H9 (cell line): ENCODE measurements around the gene SLC35B3. TPM values are rescaled to one million over a fixed set of nuclear protein-coding genes. Genes with fewer than 3 reads are reported as not detected.

Experiments
- DNase-seq: peaks from one replicate; pipeline ENCODE4 v3.0.0-alpha.2; 2017
- H2AFZ ChIP-seq: one replicate; pipeline ENCODE4 v1.6.1; 2013; ENCODE audit warnings: mild to moderate bottlenecking, low read length, control low read depth, moderate library complexity
- H2AK5ac ChIP-seq: 2 replicates; pipeline ENCODE4 v1.6.1; 2013; ENCODE audit warnings: low read length, control low read depth, mixed read lengths; ENCODE audit not compliant: insufficient read length
- H2BK120ac ChIP-seq: one replicate; pipeline ENCODE4 v1.6.1; 2013; ENCODE audit warnings: low read depth, mild to moderate bottlenecking, low read length, control low read depth, inconsistent platforms; ENCODE audit not compliant: poor library complexity, severe bottlenecking
- H2BK12ac ChIP-seq: 2 replicates; pipeline ENCODE4 v1.6.1; 2013; ENCODE audit warnings: low read length, control low read depth, mixed read lengths, low read depth; ENCODE audit not compliant: insufficient read length
- H2BK15ac ChIP-seq: 2 replicates; pipeline ENCODE4 v1.6.1; 2013; ENCODE audit warnings: low read depth, low read length, control low read depth
- H2BK20ac ChIP-seq: one replicate; pipeline ENCODE4 v1.6.1; 2013; ENCODE audit warnings: low read depth, mild to moderate bottlenecking, low read length, control low read depth, inconsistent platforms; ENCODE audit not compliant: poor library complexity, severe bottlenecking
- H2BK5ac ChIP-seq: 2 replicates; pipeline ENCODE4 v1.6.1; 2013; ENCODE audit warnings: low read length, control low read depth, mixed read lengths; ENCODE audit not compliant: insufficient read length
- H3K14ac ChIP-seq: 2 replicates; pipeline ENCODE4 v1.6.1; 2013; ENCODE audit warnings: low read length, control low read depth; ENCODE audit not compliant: insufficient read depth
- H3K18ac ChIP-seq: 2 replicates; pipeline ENCODE4 v1.6.1; 2013; ENCODE audit warnings: low read depth, mild to moderate bottlenecking, mixed read lengths, low read length, control low read depth; ENCODE audit not compliant: insufficient read length
- H3K23ac ChIP-seq: 2 replicates; pipeline ENCODE4 v1.6.1; 2013; ENCODE audit warnings: low read length, control low read depth, mixed read lengths, low read depth; ENCODE audit not compliant: insufficient read length
- H3K23me2 ChIP-seq: 2 replicates; pipeline ENCODE4 v1.6.1; 2013; ENCODE audit warnings: low read depth, mild to moderate bottlenecking, mixed read lengths, low read length, control low read depth; ENCODE audit not compliant: insufficient read length, poor library complexity, severe bottlenecking
- H3K27ac ChIP-seq: 2 replicates; pipeline ENCODE4 v1.5.1; 2013; ENCODE audit warnings: low read length, control low read depth, mixed read lengths, low read depth; ENCODE audit not compliant: insufficient read length
- H3K27me3 ChIP-seq: 2 replicates; pipeline ENCODE4 v1.6.1; 2013; ENCODE audit warnings: low read length, control low read depth, inconsistent platforms; ENCODE audit not compliant: insufficient read depth
- H3K4ac ChIP-seq: 2 replicates; pipeline ENCODE4 v1.6.1; 2013; ENCODE audit warnings: low read depth, mild to moderate bottlenecking, control low read depth, inconsistent platforms, low read length, moderate library complexity
- H3K4me1 ChIP-seq: 2 replicates; pipeline ENCODE4 v1.6.1; 2013; ENCODE audit warnings: low read length, control low read depth, inconsistent platforms; ENCODE audit not compliant: insufficient read depth
- H3K4me2 ChIP-seq: 2 replicates; pipeline ENCODE4 v1.6.1; 2013; ENCODE audit warnings: low read length, control low read depth, mixed read lengths; ENCODE audit not compliant: insufficient read length, insufficient read depth
- H3K56ac ChIP-seq: 2 replicates; pipeline ENCODE4 v1.6.1; 2013; ENCODE audit warnings: low read depth, mild to moderate bottlenecking, mixed read lengths, low read length, control low read depth; ENCODE audit not compliant: insufficient read length
- H3K79me1 ChIP-seq: 2 replicates; pipeline ENCODE4 v1.6.1; 2013; ENCODE audit warnings: low read depth, mild to moderate bottlenecking, moderate library complexity, low read length, control low read depth, inconsistent platforms; ENCODE audit not compliant: insufficient read depth, poor library complexity, severe bottlenecking
- H3K79me2 ChIP-seq: 2 replicates; pipeline ENCODE4 v1.6.1; 2013; ENCODE audit warnings: low read length, control low read depth, inconsistent platforms; ENCODE audit not compliant: insufficient read depth
- H3K9ac ChIP-seq: 2 replicates; pipeline ENCODE4 v1.6.1; 2013; ENCODE audit warnings: low read length, control low read depth, mixed read lengths; ENCODE audit not compliant: insufficient read length; ENCODE audit errors: extremely low read depth
- H3K9me3 ChIP-seq: one replicate; pipeline ENCODE4 v1.6.1; 2013; ENCODE audit warnings: low read depth, low read length, inconsistent platforms; ENCODE audit not compliant: control insufficient read depth
- H3T11ph ChIP-seq: one replicate; pipeline ENCODE4 v1.6.1; 2013; ENCODE audit warnings: mild to moderate bottlenecking, low read length, control low read depth, inconsistent platforms
- H4K20me1 ChIP-seq: one replicate; pipeline ENCODE4 v1.6.1; 2013; ENCODE audit not compliant: control insufficient read depth, insufficient read length, insufficient read depth
- H4K5ac ChIP-seq: 2 replicates; pipeline ENCODE4 v1.6.1; 2013; ENCODE audit warnings: low read depth, mild to moderate bottlenecking, mixed read lengths, low read length, control low read depth; ENCODE audit not compliant: insufficient read length
- H4K8ac ChIP-seq: replicated peaks from 2 replicates; pipeline ENCODE4 v1.6.1; 2013; ENCODE audit warnings: low read length, control low read depth, mixed read lengths, low read depth; ENCODE audit not compliant: insufficient read length
- H4K91ac ChIP-seq: 2 replicates; pipeline ENCODE4 v1.6.1; 2013; ENCODE audit warnings: low read depth, mild to moderate bottlenecking, moderate library complexity, mixed read lengths, low read length, control low read depth; ENCODE audit not compliant: insufficient read length
- H3K27ac Mint-ChIP-seq, 3 experiments: 2 replicates in 2 of 3; 3 replicates in 1 of 3; pipeline ENCODE4 v1.8.0; 2020 to 2021; ENCODE audit warnings: mixed read lengths in 3 of 3, mild to moderate bottlenecking in 1 of 3, moderate library complexity in 1 of 3
- H3K27me3 Mint-ChIP-seq: 2 replicates; pipeline ENCODE4 v1.8.0; 2021; ENCODE audit warnings: low read depth, mild to moderate bottlenecking, moderate library complexity, mixed read lengths
- H3K36me3 Mint-ChIP-seq, 3 experiments: 2 replicates in 2 of 3; 3 replicates in 1 of 3; pipeline ENCODE4 v1.8.0; 2020 to 2021; ENCODE audit warnings: low read depth in 3 of 3, mixed read lengths in 3 of 3; ENCODE audit not compliant: insufficient read depth in 1 of 3
- H3K4me1 Mint-ChIP-seq, 2 experiments: 2 replicates each; pipeline ENCODE4 v1.8.0; 2020; ENCODE audit warnings: mixed read lengths in 2 of 2
- H3K4me3 Mint-ChIP-seq, 2 experiments: 2 replicates in 1 of 2; 3 replicates in 1 of 2; pipeline ENCODE4 v1.8.0; 2020 to 2021; ENCODE audit warnings: mild to moderate bottlenecking in 2 of 2, mixed read lengths in 2 of 2, moderate library complexity in 1 of 2
- H3K9me3 Mint-ChIP-seq, 2 experiments: 2 replicates in 1 of 2; 3 replicates in 1 of 2; pipeline ENCODE4 v1.8.0; 2020; ENCODE audit warnings: mild to moderate bottlenecking in 2 of 2, mixed read lengths in 2 of 2, moderate library complexity in 1 of 2
- WGBS: extraction: QIAGEN DNeasy Blood & Tissue Kit; methylation state at CpG from one replicate; pipeline ENCODE4 v1.1.7; 2013; ENCODE audit warnings: missing lambda C conversion rate, low lambda C conversion rate, mixed read lengths; ENCODE audit not compliant: insufficient read length; ENCODE audit errors: extremely low coverage; 5-methylcytosine and 5-hydroxymethylcytosine counted together
- total RNA-seq: library from RNA; stranded (reverse); gene quantifications from 2 replicates; pipeline ENCODE4 v1.2.1, GENCODE V29; 2021
- TF ChIP-seq, protein P1 (sequence below): fragments of 200-600 bp; sonication (generic); conservative IDR thresholded peaks from 3 replicates; pipeline ENCODE4 v1.8.0; 2021; ENCODE audit warnings: antibody characterized with exemption, mild to moderate bottlenecking

SLC35B3 gene
- total RNA-seq, 1 experiment from 2014 or later, result 8.4 TPM

DNA sequence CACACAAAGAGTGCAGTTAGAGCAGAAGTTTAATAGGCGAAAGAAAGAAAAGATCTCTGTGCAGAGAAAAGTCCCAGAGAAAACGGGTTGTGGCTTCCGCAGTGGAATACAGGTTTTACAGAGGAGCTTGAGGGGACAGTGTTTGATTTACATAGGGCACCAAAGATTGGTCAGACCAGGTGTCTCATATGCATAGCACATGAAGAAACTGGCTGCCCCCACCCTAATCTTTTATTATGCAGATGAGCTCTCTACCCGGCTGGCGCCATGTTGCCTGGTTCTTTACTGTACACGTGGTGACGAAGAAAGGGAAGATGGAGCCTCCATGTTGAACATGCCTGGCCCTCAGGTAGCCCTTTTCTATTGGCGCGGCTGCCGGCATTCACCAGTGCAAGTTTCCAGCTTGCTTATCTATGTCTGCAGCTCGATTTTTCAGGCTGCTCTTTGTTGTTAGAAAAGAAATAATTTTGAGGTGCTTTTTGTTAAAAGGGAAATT, 47.4 kb downstream of the SLC35B3 start:
- Histone ChIP-seq H3K4me2 (no peak overlapping the region), H3K23me2 (no peaks in the 10 kb centered on the region), H2AK5ac (no peak overlapping the region), H3K79me2 (no peaks in the 10 kb centered on the region), H3K9ac (no peak overlapping the region), H3K79me1 (no peaks in the 10 kb centered on the region), H3K14ac (no peak overlapping the region), H3K4ac (no peak overlapping the region), H3K56ac (no peak overlapping the region), H2BK120ac (no peak overlapping the region), H3K27ac (no peak overlapping the region), H3K18ac (no peak overlapping the region), H3K4me1 (peaks cover 2% of the 10 kb centered on the region; the same call in 1 of the 2 replicates), H3K9me3 (no peaks in the 10 kb centered on the region), H3K27me3 (no peaks in the 10 kb centered on the region), H4K8ac (no peak overlapping the region), H2BK20ac (no peak overlapping the region), H4K20me1 (no peaks in the 10 kb centered on the region), H2BK15ac (no peak overlapping the region), H2BK5ac (no peak overlapping the region), H3K23ac (no peak overlapping the region), H4K91ac (no peak overlapping the region), H2AFZ (no peak overlapping the region), H2BK12ac (no peak overlapping the region), H3T11ph (no peak overlapping the region), H4K5ac (no peak overlapping the region)
- no peak for DNase-seq
- Mint-ChIP-seq H3K27me3 (no peaks in the 10 kb centered on the region), H3K9me3 (peaks cover 2 to 3% of the 10 kb centered on the region in 2 experiments; a peak in 2 of 5 replicates), H3K4me3 (no peak overlapping the region), H3K27ac (no peak overlapping the region), H3K4me1 (peaks cover 20 to 23% of the 10 kb centered on the region in 2 experiments), H3K36me3 (peaks cover 0 to 6% (median 0%) of the 10 kb centered on the region in 3 experiments; a peak in 4 of 7 replicates)
- TF ChIP-seq, protein P1, sequence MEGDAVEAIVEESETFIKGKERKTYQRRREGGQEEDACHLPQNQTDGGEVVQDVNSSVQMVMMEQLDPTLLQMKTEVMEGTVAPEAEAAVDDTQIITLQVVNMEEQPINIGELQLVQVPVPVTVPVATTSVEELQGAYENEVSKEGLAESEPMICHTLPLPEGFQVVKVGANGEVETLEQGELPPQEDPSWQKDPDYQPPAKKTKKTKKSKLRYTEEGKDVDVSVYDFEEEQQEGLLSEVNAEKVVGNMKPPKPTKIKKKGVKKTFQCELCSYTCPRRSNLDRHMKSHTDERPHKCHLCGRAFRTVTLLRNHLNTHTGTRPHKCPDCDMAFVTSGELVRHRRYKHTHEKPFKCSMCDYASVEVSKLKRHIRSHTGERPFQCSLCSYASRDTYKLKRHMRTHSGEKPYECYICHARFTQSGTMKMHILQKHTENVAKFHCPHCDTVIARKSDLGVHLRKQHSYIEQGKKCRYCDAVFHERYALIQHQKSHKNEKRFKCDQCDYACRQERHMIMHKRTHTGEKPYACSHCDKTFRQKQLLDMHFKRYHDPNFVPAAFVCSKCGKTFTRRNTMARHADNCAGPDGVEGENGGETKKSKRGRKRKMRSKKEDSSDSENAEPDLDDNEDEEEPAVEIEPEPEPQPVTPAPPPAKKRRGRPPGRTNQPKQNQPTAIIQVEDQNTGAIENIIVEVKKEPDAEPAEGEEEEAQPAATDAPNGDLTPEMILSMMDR, result no peak
- WGBS, result no CpG with 5 or more reads among the region's 11 CpGs
